ENCODE results near the gene BPHL. TPM values are rescaled to one million over a fixed set of nuclear protein-coding genes. Genes with fewer than 3 reads are reported as not detected.

Gene BPHL
- total and polyA plus RNA-seq, 2 of the 4 experiments (the other 2 are of a cell fraction): 14.7 to 16.3 TPM

DNA sequence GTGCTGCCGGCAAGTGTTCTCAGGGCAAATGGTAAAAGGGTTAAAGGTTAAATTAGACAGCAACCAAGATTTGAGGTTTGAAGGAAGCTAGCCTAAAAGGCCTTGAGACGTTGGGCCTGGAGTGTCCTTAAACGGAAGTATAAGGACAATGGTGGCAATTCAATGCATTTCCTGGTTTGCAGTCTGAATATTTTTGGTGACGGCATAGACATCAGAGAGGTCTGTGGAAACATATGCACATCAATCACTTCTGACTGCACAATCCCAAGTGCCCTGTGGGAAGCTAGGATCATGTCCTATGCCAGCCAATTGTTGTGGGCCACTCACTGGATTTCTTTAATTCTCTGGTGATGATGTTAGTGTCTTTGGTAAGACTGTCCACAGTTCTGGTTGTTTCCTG is 64.6 kb downstream of the BPHL start:
- Histone ChIP-seq H3K23ac (ENCODE audit: low read depth, low read length) (no peak overlapping the region), H2BK120ac (ENCODE audit: low read depth, low read length) (no peak overlapping the region), H3K9me3 (ENCODE audit: control insufficient read depth, insufficient read depth, low read length) (no peaks in the 10 kb centered on the region), H3K4ac (ENCODE audit: low read depth, low read length) (no peak overlapping the region), H2BK15ac (ENCODE audit: low read depth, low read length) (no peak overlapping the region), H4K20me1 (ENCODE audit: insufficient read depth, low read length) (no peaks in the 10 kb centered on the region), H3K27me3 (ENCODE audit: control insufficient read depth, insufficient read depth, low read length) (peaks cover 40% of the 10 kb centered on the region), H2AFZ (replicated peaks; ENCODE audit: low read length, poor library complexity) (no peak overlapping the region), H2BK5ac (ENCODE audit: low read depth, low read length, poor library complexity, severe bottlenecking) (no peak overlapping the region), H3K36me3 (ENCODE audit: control insufficient read depth, insufficient read depth, low read length) (no peaks in the 10 kb centered on the region), H4K91ac (ENCODE audit: insufficient read depth, low read depth, low read length) (no peak overlapping the region), H4K8ac (ENCODE audit: low read depth in 2 of 2, low read length in 2 of 2) (no peak overlapping the region), H3K9ac (ENCODE audit: low read depth, low read length) (no peak overlapping the region), H2BK20ac (ENCODE audit: low read depth, low read length) (no peak overlapping the region), H3K18ac (ENCODE audit: low read depth, low read length) (no peak overlapping the region), H3K27ac (ENCODE audit: insufficient read depth, low read length) (no peak overlapping the region), H2AK9ac (replicated peaks; ENCODE audit: low read depth, low read length, poor library complexity) (no peak overlapping the region), H3K4me1 (ENCODE audit: control insufficient read depth, insufficient read depth, low read length) (no peaks in the 10 kb centered on the region), H3K9me1 (ENCODE audit: insufficient read depth, low read length) (no peaks in the 10 kb centered on the region), H3K56ac (ENCODE audit: extremely low read depth, insufficient read depth, low read length) (no peak overlapping the region), H3K79me1 (ENCODE audit: low read depth in 1 of 2, low read length in 2 of 2) (no peaks in the 10 kb centered on the region), H3K14ac (replicated peaks; ENCODE audit: low read depth, low read length) (no peak overlapping the region), H2AK5ac (ENCODE audit: low read depth, low read length) (no peak overlapping the region), H3K4me2 (ENCODE audit: low read depth, low read length) (no peak overlapping the region), H4K5ac (ENCODE audit: low read depth, low read length) (no peak overlapping the region), H3K4me3 (ENCODE audit: insufficient read depth, low read depth, low read length) (no peak overlapping the region)
- intact Hi-C loops (cut with micrococcal nuclease): no loop called here
- 80% methylated on average over 1 of the region's 4 CpGs; no CpG with 5 or more reads in 1 of the 2 experiments for WGBS, 2 experiments (ENCODE audit: extremely low coverage in 2 of 2, insufficient read length in 1 of 2)
- ATAC-seq (ENCODE audit: low read depth) (no peak), DNase-seq (no peak)
- POLR2A ChIA-PET (ENCODE audit: unreplicated experiment): no interaction called here
- in situ Hi-C loops (cut with MboI; ENCODE audit: low sequenced_read_pairs): no loop called here
- no peak for TF ChIP-seq RCOR1 (IDR thresholded peaks at IDR 0.05; ENCODE audit: insufficient replicate concordance, low read length)
- no peak for TF ChIP-seq RAD21 (IDR thresholded peaks at IDR 0.05; ENCODE audit: low read length)
- TF ChIP-seq, protein P1, sequence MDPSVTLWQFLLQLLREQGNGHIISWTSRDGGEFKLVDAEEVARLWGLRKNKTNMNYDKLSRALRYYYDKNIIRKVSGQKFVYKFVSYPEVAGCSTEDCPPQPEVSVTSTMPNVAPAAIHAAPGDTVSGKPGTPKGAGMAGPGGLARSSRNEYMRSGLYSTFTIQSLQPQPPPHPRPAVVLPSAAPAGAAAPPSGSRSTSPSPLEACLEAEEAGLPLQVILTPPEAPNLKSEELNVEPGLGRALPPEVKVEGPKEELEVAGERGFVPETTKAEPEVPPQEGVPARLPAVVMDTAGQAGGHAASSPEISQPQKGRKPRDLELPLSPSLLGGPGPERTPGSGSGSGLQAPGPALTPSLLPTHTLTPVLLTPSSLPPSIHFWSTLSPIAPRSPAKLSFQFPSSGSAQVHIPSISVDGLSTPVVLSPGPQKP (IDR thresholded peaks at IDR 0.05; ENCODE audit: borderline replicate concordance, low read depth, low read length): no peak
- no peak for TF ChIP-seq SMC3 (IDR thresholded peaks at IDR 0.05; ENCODE audit: low read depth, low read length)
- TF ChIP-seq FOS (IDR thresholded peaks at IDR 0.05; ENCODE audit: low read depth, low read length): no peak
- TF ChIP-seq MXI1 (IDR thresholded peaks at IDR 0.05; ENCODE audit: borderline replicate concordance, low read depth, low read length): no peak
- TF ChIP-seq NFE2L2 (IDR thresholded peaks at IDR 0.05; ENCODE audit: low read depth, low read length): no peak
- no peak for TF ChIP-seq MAFK (IDR thresholded peaks at IDR 0.05; ENCODE audit: low read depth, low read length)
- TF ChIP-seq MAZ (IDR thresholded peaks at IDR 0.05; ENCODE audit: borderline replicate concordance, low read depth, low read length): no peak
- TF ChIP-seq POLR2A (IDR thresholded peaks at IDR 0.05; ENCODE audit: low read depth, low read length): no peak
- TF ChIP-seq, protein P2, sequence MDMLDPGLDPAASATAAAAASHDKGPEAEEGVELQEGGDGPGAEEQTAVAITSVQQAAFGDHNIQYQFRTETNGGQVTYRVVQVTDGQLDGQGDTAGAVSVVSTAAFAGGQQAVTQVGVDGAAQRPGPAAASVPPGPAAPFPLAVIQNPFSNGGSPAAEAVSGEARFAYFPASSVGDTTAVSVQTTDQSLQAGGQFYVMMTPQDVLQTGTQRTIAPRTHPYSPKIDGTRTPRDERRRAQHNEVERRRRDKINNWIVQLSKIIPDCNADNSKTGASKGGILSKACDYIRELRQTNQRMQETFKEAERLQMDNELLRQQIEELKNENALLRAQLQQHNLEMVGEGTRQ (IDR thresholded peaks at IDR 0.05; ENCODE audit: low read depth, low read length): no peak
- BruUV-seq (replicated peaks): no TSS peak
- dilution Hi-C loops (cut with HindIII; ENCODE audit: low sequenced_read_pairs, unreplicated experiment): no loop called here
- CTCF ChIA-PET: interaction anchor here (0.7 to 1.0 kb wide), 2 partner anchors 17 to 721 kb away, joined by 5 to 9 read pairs; no protein-coding TSS in a partner anchor

Data from IMR-90 (cell line).